ENCODE measurements around the gene STK10.

DNA sequence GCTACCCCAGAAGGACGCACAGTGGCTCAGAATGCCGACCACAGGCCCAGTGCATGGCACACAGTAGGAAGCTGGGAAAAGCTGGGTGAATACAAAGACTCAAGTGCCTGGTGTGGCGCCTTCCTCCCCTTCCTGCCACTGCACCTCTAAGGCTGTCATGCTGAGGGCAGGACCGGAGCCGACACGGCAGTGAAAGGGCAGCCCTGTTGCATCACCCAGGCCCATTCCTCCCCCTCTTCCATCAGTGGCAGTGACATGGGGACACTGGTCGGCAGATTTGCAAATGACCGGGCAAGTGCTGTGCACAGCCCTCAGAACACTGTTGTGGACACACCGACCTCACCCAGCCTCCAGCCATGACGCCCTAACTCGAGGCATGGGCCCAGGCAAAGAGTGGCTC is 84.0 kb downstream of the STK10 start:
- TF ChIP-seq, protein P1, sequence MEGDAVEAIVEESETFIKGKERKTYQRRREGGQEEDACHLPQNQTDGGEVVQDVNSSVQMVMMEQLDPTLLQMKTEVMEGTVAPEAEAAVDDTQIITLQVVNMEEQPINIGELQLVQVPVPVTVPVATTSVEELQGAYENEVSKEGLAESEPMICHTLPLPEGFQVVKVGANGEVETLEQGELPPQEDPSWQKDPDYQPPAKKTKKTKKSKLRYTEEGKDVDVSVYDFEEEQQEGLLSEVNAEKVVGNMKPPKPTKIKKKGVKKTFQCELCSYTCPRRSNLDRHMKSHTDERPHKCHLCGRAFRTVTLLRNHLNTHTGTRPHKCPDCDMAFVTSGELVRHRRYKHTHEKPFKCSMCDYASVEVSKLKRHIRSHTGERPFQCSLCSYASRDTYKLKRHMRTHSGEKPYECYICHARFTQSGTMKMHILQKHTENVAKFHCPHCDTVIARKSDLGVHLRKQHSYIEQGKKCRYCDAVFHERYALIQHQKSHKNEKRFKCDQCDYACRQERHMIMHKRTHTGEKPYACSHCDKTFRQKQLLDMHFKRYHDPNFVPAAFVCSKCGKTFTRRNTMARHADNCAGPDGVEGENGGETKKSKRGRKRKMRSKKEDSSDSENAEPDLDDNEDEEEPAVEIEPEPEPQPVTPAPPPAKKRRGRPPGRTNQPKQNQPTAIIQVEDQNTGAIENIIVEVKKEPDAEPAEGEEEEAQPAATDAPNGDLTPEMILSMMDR (IDR thresholded peaks at IDR 0.05): no peak
- TF ChIP-seq EZH2 (IDR thresholded peaks at IDR 0.05; ENCODE audit: borderline replicate concordance, insufficient read depth, low read depth, low read length, poor library complexity, severe bottlenecking): no peak
